Measurements from ENCODE around the gene MYBPHL. TPM values are rescaled to one million over a fixed set of nuclear protein-coding genes. Genes with fewer than 3 reads are reported as not detected.

MYBPHL gene
- total and polyA plus RNA-seq, 2 of the 13 experiments (the other 11 are each of a cell fraction or from before 2014, with no cell fraction given) = 3.7 to 3.8 TPM

GRCh38 chr1:109274533-109275476 is 32.0 kb downstream of the MYBPHL start (continued):
- no peak for TF ChIP-seq ZXDC (CRISPR knock-in tag; IDR thresholded peaks at IDR 0.05)
- peak; percentile 57; the same call in 1 of the 2 replicates for TF ChIP-seq TSC22D2 (CRISPR knock-in tag; IDR thresholded peaks at IDR 0.05; ENCODE audit: borderline replicate concordance)
- TF ChIP-seq IKZF4 (CRISPR knock-in tag; IDR thresholded peaks at IDR 0.05; ENCODE audit: borderline replicate concordance, low read depth, not compliant biosample characterization) = peak; percentile 32
- TF ChIP-seq IRF9 (CRISPR knock-in tag; IDR thresholded peaks at IDR 0.05; ENCODE audit: borderline replicate concordance) = no peak
- peak; percentile 64; the same call in 1 of the 2 replicates for TF ChIP-seq MIER3 (CRISPR knock-in tag; IDR thresholded peaks at IDR 0.05; ENCODE audit: borderline replicate concordance)
- TF ChIP-seq HNF1B (CRISPR knock-in tag; IDR thresholded peaks at IDR 0.05) = 0 out of 2 replicates have a peak, but pooled peaks have one; percentile 19
- no peak for TF ChIP-seq SOX13 (IDR thresholded peaks at IDR 0.05)
- TF ChIP-seq SOX13 (CRISPR knock-in tag; conservative IDR thresholded peaks at IDR 0.05 in 1 of 2, IDR thresholded peaks at IDR 0.05 in 1 of 2) = peak in 1 of 2 experiments; percentile 69; a peak in 2 of 4 replicates
- TF ChIP-seq SATB2 (CRISPR knock-in tag; IDR thresholded peaks at IDR 0.05) = no peak
- no peak for TF ChIP-seq ZNF101 (CRISPR knock-in tag; IDR thresholded peaks at IDR 0.05; ENCODE audit: borderline replicate concordance, low read depth)
- TF ChIP-seq THAP9 (CRISPR knock-in tag; IDR thresholded peaks at IDR 0.05; ENCODE audit: borderline replicate concordance) = no peak
- TF ChIP-seq PPARG (CRISPR knock-in tag; conservative IDR thresholded peaks at IDR 0.05) = peak; percentile 39; the same call in 1 of the 2 replicates
- TF ChIP-seq ZNF772 (CRISPR knock-in tag; IDR thresholded peaks at IDR 0.05) = no peak; the same call in none of the 2 replicates
- peak; percentile 73 for TF ChIP-seq ARID5B (CRISPR knock-in tag; IDR thresholded peaks at IDR 0.05)
